Loucy (cell line): ENCODE measurements around the gene CTCFL.

Experiments
- H2AFZ ChIP-seq: fragments of 200-600 bp; sonication (generic); 2 replicates; pipeline ENCODE4 v1.6.0; 2016; ENCODE audit warnings: antibody characterized with exemption, mild to moderate bottlenecking, low read length, moderate library complexity
- H3F3A ChIP-seq: fragments of 200-600 bp; 2 replicates; pipeline ENCODE4 v1.6.0; 2016; ENCODE audit warnings: antibody characterized with exemption, low read depth, mild to moderate bottlenecking
- H3K27me3 ChIP-seq: fragments of 200-600 bp; sonication (generic); 2 replicates; pipeline ENCODE4 v1.6.1; 2014; ENCODE audit warnings: low read length, mild to moderate bottlenecking; ENCODE audit not compliant: insufficient read depth, poor library complexity, severe bottlenecking
- H3K36me3 ChIP-seq: fragments of 200-600 bp; sonication (generic); 2 replicates; pipeline ENCODE4 v1.6.1; 2016; ENCODE audit warnings: low read length; ENCODE audit not compliant: insufficient read depth
- H3K4me1 ChIP-seq: fragments of 200-600 bp; sonication (generic); 2 replicates; pipeline ENCODE4 v1.5.1; 2014; ENCODE audit warnings: low read length, mild to moderate bottlenecking; ENCODE audit not compliant: insufficient read depth, poor library complexity, severe bottlenecking
- H3K4me2 ChIP-seq: fragments of 200-600 bp; sonication (generic); 2 replicates; pipeline ENCODE4 v1.6.0; 2014; ENCODE audit warnings: antibody characterized with exemption, low read length, low read depth, mild to moderate bottlenecking; ENCODE audit not compliant: poor library complexity, severe bottlenecking
- H3K4me3 ChIP-seq: fragments of 200-600 bp; sonication (generic); 2 replicates; pipeline ENCODE4 v1.5.1; 2014; ENCODE audit warnings: low read length, mild to moderate bottlenecking, mixed read lengths; ENCODE audit not compliant: poor library complexity, severe bottlenecking
- H3K79me2 ChIP-seq: fragments of 200-600 bp; sonication (generic); 2 replicates; pipeline ENCODE4 v1.6.1; 2014; ENCODE audit warnings: low read length; ENCODE audit not compliant: insufficient read depth
- H3K9ac ChIP-seq: fragments of 200-600 bp; sonication (generic); 2 replicates; pipeline ENCODE4 v1.6.0; 2014; ENCODE audit warnings: mild to moderate bottlenecking, low read depth, low read length, moderate library complexity; ENCODE audit not compliant: poor library complexity, severe bottlenecking
- H3K9me2 ChIP-seq: fragments of 200-600 bp; sonication (generic); replicated peaks from 2 replicates; pipeline ENCODE4 v1.6.1; 2016; ENCODE audit warnings: low read depth, low read length, mixed read lengths
- H3K9me3 ChIP-seq: fragments of 200-600 bp; sonication (generic); 2 replicates; pipeline ENCODE4 v1.6.1; 2014; ENCODE audit warnings: mild to moderate bottlenecking, antibody characterized with exemption, low read length, low read depth; ENCODE audit not compliant: insufficient read depth
- H4K20me1 ChIP-seq: fragments of 200-600 bp; sonication (generic); 2 replicates; pipeline ENCODE4 v1.6.0; 2014; ENCODE audit warnings: antibody characterized with exemption, low read length, mild to moderate bottlenecking; ENCODE audit not compliant: insufficient read depth, poor library complexity, severe bottlenecking
- EZH2phosphoT487 ChIP-seq: fragments of 200-600 bp; IDR thresholded peaks from 2 replicates; pipeline ENCODE4 v1.6.1; 2018; ENCODE audit warnings: antibody characterized with exemption, mild to moderate bottlenecking, moderate library complexity, borderline replicate concordance
- TF ChIP-seq, protein P1 (sequence below): fragments of 200-600 bp; sonication (generic); conservative IDR thresholded peaks from 2 replicates; pipeline ENCODE4 v1.5.1; 2014; ENCODE audit warnings: mild to moderate bottlenecking, antibody characterized with exemption, low read length

CTCFL gene

DNA sequence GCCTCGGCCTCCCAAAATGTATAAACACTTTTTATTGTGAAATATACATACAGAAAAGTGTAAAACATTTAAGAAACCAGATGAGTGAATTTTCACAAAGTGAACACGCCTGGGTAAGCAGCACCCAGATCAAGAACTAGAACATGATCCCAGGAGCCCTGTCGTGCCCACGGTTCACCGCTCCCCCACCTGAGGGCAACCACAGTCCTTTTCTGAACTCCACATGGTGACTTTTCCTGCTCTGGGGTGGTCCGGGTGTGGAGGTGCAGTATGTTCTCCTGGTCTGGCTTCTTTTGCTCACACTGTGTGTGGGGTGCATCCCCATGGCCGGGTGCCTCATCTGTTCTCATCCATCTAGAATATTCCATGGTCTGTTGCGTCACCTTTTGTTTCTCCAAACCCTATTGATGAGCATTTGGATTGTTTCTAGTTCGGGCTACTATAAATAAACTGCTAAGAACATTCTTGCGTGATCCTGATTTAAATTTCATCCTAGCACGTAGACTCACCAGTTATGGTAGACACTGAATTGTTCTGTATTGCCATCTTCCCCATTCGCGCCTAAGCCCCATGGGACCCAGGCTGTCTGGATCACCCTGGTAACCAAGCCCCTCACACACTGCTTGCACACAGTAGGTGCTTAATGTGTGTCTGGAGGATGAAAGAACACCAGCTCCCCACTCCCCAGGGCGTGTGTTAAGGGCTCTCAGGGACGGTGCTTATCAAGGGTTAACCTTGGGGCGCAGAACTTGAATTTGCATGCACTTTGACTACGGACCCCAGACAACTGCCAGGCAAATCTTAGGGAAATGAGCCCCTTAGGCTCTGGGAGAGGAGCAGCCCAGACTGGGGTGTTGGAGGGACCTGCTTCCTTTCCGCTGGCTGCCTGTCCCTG, 56.2 kb downstream of the CTCFL start:
- H3K36me3 ChIP-seq = no peaks in the 10 kb centered on the region
- H2AFZ ChIP-seq = no peak overlapping the region
- H3K4me2 ChIP-seq = no peak overlapping the region
- H3K27me3 ChIP-seq = no peaks in the 10 kb centered on the region
- H3K4me1 ChIP-seq = peaks cover 38% of the 10 kb centered on the region
- TF ChIP-seq EZH2phosphoT487 = no peak
- TF ChIP-seq, protein P1, sequence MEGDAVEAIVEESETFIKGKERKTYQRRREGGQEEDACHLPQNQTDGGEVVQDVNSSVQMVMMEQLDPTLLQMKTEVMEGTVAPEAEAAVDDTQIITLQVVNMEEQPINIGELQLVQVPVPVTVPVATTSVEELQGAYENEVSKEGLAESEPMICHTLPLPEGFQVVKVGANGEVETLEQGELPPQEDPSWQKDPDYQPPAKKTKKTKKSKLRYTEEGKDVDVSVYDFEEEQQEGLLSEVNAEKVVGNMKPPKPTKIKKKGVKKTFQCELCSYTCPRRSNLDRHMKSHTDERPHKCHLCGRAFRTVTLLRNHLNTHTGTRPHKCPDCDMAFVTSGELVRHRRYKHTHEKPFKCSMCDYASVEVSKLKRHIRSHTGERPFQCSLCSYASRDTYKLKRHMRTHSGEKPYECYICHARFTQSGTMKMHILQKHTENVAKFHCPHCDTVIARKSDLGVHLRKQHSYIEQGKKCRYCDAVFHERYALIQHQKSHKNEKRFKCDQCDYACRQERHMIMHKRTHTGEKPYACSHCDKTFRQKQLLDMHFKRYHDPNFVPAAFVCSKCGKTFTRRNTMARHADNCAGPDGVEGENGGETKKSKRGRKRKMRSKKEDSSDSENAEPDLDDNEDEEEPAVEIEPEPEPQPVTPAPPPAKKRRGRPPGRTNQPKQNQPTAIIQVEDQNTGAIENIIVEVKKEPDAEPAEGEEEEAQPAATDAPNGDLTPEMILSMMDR = no peak
- H3K9ac ChIP-seq = no peak overlapping the region
- no peak overlapping the region for H3K4me3 ChIP-seq
- no peaks in the 10 kb centered on the region for H4K20me1 ChIP-seq
- no peaks in the 10 kb centered on the region for H3K9me2 ChIP-seq
- no peaks in the 10 kb centered on the region for H3F3A ChIP-seq
- no peaks in the 10 kb centered on the region for H3K79me2 ChIP-seq
- no peaks in the 10 kb centered on the region for H3K9me3 ChIP-seq

DNA sequence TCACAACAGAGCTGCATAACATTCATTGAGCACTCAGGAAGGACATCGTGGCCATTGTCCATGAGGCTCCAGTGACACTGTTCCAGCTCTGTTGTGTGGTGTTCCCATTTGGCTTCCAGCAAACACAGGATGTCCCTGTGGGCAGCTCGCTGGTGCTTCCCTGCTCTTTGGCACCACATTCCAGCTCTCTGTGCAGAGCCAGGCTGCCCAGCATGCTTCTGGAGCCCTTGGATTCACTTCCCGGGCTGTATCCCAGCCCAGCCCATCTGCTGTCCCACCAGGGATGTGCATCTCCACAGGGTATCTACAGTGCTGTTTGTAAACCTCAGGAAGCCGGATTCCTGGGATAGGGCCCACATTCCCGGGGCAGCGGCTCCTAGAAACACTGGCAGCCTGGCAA, 57.2 kb downstream of the CTCFL start:
- Histone ChIP-seq H3K79me2 (no peaks in the 10 kb centered on the region), H3K9me3 (no peaks in the 10 kb centered on the region), H3K9me2 (no peaks in the 10 kb centered on the region), H3K4me2 (no peak overlapping the region), H3K27me3 (no peaks in the 10 kb centered on the region), H3K4me1 (peaks cover 36% of the 10 kb centered on the region), H3K36me3 (no peaks in the 10 kb centered on the region), H4K20me1 (no peaks in the 10 kb centered on the region), H2AFZ (no peak overlapping the region), H3K4me3 (no peak overlapping the region), H3K9ac (no peak overlapping the region), H3F3A (no peaks in the 10 kb centered on the region)
- TF ChIP-seq EZH2phosphoT487 = no peak
- TF ChIP-seq, protein P1 = no peak

DNA sequence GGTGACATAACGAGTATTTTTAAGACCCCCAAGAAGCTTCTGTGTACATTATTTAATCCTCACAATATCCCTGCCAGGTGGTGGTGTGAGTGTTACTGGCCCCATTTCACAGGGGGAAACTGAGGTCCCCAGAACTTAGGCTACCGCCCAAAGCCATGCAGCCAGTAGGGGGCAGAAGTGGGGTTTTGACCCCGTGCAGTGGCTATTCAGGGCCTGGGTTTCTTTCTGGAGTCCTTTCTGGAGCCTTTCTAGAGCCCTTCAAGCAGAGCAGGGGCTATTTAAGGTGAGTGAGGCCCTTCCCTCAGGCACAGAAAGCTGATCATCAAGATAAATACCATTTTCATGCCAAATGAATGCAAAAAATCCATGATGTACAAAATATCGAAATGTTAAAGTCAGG, 59.0 kb downstream of the CTCFL start:
- no peak overlapping the region for H3K9ac ChIP-seq
- no peaks in the 10 kb centered on the region for H3K9me3 ChIP-seq
- no peaks in the 10 kb centered on the region for H3K79me2 ChIP-seq
- TF ChIP-seq, protein P1 = peak; percentile 68
- TF ChIP-seq EZH2phosphoT487 = no peak
- no peaks in the 10 kb centered on the region for H4K20me1 ChIP-seq
- H3K9me2 ChIP-seq = no peaks in the 10 kb centered on the region
- peaks cover 23% of the 10 kb centered on the region for H3K4me1 ChIP-seq
- H3K27me3 ChIP-seq = no peaks in the 10 kb centered on the region
- no peaks in the 10 kb centered on the region for H3F3A ChIP-seq
- no peak overlapping the region for H2AFZ ChIP-seq
- H3K4me3 ChIP-seq = no peak overlapping the region
- no peaks in the 10 kb centered on the region for H3K36me3 ChIP-seq
- H3K4me2 ChIP-seq = no peak overlapping the region
